ENCODE data around the gene KIF12.

The KIF12 gene

GRCh38 chr9:114065304-114065703 is 33.8 kb downstream of the KIF12 start:
- DNase-seq (ENCODE audit: low spot score) = no peak

DNA sequence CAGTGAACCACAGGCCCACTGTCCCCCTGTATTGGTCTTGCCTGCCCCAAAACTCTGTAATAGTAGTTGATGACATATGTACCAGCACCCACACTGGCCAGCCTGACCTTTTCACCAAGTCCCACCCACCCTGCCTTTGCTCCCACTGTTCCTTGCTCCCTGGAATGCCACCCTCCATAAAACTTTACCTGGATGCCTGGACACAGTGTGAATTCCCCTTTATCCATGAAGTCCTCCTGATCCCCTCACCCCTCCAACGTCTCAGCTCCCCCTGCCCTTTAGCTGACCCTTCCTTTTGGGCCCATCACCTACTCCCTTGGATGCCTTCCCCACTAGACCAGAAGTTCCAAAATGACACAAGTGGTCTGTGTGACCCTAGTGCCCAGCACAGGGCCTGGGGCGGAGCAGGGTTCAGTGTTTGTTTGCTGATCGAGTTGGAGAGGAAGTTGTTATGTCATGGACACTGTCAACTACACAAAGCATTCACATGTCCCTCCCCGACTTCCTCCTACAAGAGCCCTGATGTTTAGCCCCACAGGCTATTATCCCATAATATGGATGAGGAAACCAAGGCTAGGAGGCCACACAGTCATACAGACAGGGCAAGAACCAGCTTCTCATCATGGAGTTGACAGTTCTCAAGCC is 37.1 kb downstream of the KIF12 start:
- no peak for DNase-seq (ENCODE audit: low spot score)

GRCh38 chr9:114061292-114061691 is 37.8 kb downstream of the KIF12 start:
- DNase-seq (ENCODE audit: low spot score) = no peak

DNA sequence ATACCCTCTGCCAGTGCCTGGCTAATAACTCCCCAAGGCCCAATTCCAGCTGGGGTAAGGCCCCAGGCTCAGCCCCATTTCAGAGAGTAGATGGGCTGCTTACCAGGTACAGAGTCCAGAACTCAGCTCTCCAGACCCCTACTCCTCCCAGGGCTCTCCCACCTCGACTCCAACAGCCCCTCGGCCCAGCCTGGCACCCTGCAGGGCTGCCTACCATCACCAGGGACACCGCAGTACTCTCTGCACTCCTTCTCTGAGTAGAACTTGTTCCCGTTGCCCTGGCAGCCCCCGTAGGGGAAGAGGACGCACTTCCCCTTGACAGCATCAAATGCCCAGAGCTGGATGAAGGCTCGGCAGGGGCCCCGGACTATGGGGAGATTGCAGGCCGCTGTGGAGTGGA is 38.4 kb downstream of the KIF12 start:
- DNase-seq (ENCODE audit: low spot score) = no peak

DNA sequence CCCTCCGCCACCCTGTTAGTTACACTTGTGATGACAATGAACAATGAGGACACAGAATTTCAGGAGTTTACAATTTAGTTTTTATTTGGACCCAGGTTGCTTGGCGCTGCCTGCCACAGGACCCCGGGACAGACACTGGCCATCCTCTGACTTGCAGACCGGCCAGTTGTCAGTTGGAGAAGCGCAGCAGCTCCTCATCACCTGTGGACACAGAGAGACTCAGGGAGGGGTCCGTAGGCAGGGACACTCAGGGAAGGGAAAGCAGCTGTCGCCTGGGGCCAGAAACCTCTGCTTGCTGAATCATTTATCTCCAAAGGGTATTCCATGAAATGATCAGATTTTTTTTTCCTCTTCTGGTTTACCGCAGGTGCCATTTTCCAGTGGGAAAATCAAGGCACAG is 39.0 kb downstream of the KIF12 start:
- DNase-seq (ENCODE audit: low spot score) = no peak

GRCh38 chr9:114059047-114059803 is 39.9 kb downstream of the KIF12 start:
- no peak for DNase-seq (ENCODE audit: low spot score)

GRCh38 chr9:114058688-114059046 is 40.4 kb downstream of the KIF12 start:
- no peak for DNase-seq (ENCODE audit: low spot score)

DNA sequence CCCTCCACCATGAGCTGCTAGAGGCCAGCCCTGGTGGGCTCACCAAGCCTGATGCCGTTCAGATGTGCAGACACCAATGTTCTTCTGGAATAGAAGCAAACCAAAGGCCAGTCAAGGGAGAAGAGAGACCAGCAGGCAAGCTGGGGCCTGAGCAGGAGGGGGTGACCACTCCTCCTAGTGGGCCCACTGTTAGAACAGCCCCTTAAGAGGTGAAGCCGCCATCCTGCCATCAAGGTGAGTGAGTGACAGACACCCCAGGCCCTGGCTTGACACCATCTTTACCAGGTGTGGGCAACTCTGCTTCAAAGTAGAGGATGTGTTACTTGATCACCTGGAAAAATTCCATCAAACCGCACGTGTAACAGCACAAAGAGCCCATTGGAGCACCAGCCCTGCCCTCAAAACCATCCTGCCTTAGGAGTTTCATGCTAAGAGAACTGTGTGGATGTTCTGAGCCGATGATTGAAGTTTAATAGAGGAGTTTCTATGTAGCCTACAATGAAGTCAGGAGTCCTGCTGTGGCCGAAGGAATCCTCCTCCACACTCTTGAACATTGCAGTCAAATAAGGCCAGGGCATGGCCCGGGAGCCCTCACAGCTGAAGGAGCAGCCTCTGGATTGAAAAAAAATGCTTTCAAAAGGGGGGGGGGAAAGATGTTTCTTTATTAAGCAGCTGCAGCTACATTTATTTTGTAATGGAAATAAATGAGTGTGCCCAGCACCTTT is 41.8 kb downstream of the KIF12 start:
- no peak for DNase-seq (ENCODE audit: low spot score)

DNA sequence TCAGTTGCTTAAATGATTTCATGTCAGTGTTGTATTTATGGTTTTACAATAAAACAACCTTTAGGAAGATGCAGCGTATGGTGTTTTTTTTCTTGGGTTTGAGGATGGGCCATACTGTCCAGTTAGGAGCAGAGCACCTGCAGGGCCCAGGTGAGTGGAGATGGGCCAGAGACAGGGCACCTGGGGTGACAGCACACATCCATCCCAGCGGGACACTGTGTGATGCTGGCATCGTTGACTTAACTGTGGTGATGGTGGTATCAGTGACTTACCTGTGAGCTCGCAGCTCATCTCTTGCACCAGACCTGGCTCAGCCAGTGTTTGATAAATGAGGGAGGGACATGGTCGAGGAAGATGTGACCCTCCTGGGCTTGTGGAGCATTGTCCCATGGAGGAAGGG is 42.6 kb downstream of the KIF12 start:
- DNase-seq (ENCODE audit: low spot score) = no peak

GRCh38 chr9:114055894-114056293 is 43.2 kb downstream of the KIF12 start:
- no peak for DNase-seq (ENCODE audit: low spot score)

DNA sequence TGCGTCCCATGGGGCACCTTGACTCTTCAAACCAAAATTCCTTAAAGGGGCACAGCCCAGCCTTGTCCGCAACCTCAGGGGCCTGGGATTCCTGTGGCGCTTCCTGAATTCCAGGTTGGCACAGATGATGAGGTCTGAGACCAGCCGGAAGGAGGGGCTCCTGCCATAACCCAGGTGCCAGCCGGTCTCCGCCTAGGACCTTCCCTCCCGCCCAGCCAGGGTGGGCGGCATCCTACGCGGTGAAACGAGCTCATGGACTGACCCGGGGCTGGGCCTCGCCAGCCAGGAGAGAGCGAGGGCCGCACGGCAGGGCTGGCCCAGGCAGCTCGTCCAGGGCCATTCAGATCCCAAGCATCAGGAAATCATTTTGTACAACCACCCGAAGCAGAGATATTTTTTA is 44.0 kb downstream of the KIF12 start:
- DNase-seq (ENCODE audit: low spot score) = no peak

- DNase-seq (ENCODE audit: low spot score) = no peak
These were observed 44.9 kb downstream of the KIF12 start for GRCh38 chr9:114054191-114054690.

- DNase-seq (ENCODE audit: low spot score) = no peak
These were observed 45.7 kb downstream of the KIF12 start for GRCh38 chr9:114053246-114054005.

- DNase-seq (ENCODE audit: low spot score) = no peak
These were observed 47.4 kb downstream of the KIF12 start for GRCh38 chr9:114051706-114052105.

GRCh38 chr9:114051281-114051680 is 47.8 kb downstream of the KIF12 start:
- no peak for DNase-seq (ENCODE audit: low spot score)

DNA sequence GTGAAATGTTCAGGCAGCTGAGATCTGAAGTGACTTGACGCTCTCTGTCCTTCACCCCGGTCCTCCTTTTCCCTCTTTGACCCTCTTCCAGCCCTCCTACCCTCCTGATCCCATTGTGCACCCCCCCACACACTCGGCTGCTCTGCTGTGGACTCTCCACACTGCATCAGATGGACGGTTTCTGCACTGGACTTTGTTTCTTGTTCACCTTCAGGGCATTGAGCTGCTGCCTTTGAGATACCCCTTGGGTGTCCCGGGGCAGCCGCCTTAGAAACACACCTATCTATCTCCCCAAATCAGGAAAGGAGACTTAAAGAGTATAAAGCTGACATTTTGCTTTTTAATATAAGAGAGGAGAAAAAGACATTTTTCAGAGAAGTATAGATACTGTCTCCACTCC is 48.4 kb downstream of the KIF12 start:
- no peak for DNase-seq (ENCODE audit: low spot score)

GRCh38 chr9:114050226-114050568 is 48.9 kb downstream of the KIF12 start:
- no peak for DNase-seq (ENCODE audit: low spot score)

GRCh38 chr9:114049441-114050225 is 49.5 kb downstream of the KIF12 start:
- no peak for DNase-seq (ENCODE audit: low spot score)

GRCh38 chr9:114048533-114049415 is 50.3 kb downstream of the KIF12 start:
- no peak for DNase-seq (ENCODE audit: low spot score)

- DNase-seq (ENCODE audit: low spot score) = peak; percentile 55
These were observed 51.4 kb downstream of the KIF12 start for GRCh38 chr9:114047717-114048116.

- DNase-seq (ENCODE audit: low spot score) = no peak
These were observed 52.2 kb downstream of the KIF12 start for GRCh38 chr9:114046875-114047274.

Measured in HuH-7.5 (cell line).